K562 (cell line): ENCODE results near the gene SEZ6. TPM values are rescaled to one million over a fixed set of nuclear protein-coding genes. Genes with fewer than 3 reads are reported as not detected.

ENCODE experiments used
- CBFB ChIP-seq: sonication (generic); formaldehyde crosslinking; IDR thresholded peaks from 2 replicates; pipeline ENCODE4 v1.4.0; 2020; ENCODE audit warnings: mild to moderate bottlenecking, missing genetic modification reagents
- CEBPB ChIP-seq: fragments of 450-650 bp; IDR thresholded peaks from 2 replicates; pipeline ENCODE4 v1.6.1; 2016; ENCODE audit warnings: missing genetic modification characterization, missing compliant biosample characterization
- EP300 ChIP-seq: IDR thresholded peaks from 2 replicates; pipeline ENCODE4 v1.6.1; 2012; ENCODE audit warnings: low read length, improper control_type of control experiment
- ETV6 ChIP-seq, 3 experiments: fragments of 150-350 bp in 1 of 3; sonication (generic) in 1 of 3; formaldehyde crosslinking in 1 of 3; IDR thresholded peaks; 2 replicates each; pipeline versions ENCODE4 v1.6.1 to v1.8.0; 2014 to 2022; ENCODE audit warnings: borderline replicate concordance in 2 of 3, low read depth in 2 of 3, antibody characterized with exemption in 1 of 3, low read length in 1 of 3, mild to moderate bottlenecking in 1 of 3, missing genetic modification reagents in 1 of 3
- LEF1 ChIP-seq: fragments of 450-650 bp; IDR thresholded peaks from 2 replicates; pipeline ENCODE4 v1.6.1; 2016; ENCODE audit warnings: mild to moderate bottlenecking
- NR2C1 ChIP-seq, 2 experiments: fragments of 450-650 bp; IDR thresholded peaks; 2 replicates each; pipeline ENCODE4 v1.6.1; 2017; ENCODE audit warnings: mild to moderate bottlenecking in 2 of 2, antibody characterized with exemption in 1 of 2, inconsistent platforms in 1 of 2, missing compliant biosample characterization in 1 of 2, missing genetic modification characterization in 1 of 2
- PHB ChIP-seq: fragments of 250-450 bp; sonication (Bioruptor Pico); IDR thresholded peaks from 2 replicates; pipeline ENCODE4 v1.5.0; 2021
- PHF8 ChIP-seq: fragments of 200-600 bp; sonication (generic); IDR thresholded peaks from 2 replicates; pipeline ENCODE4 v1.6.1; 2012; ENCODE audit warnings: mixed run types, mild to moderate bottlenecking, inconsistent platforms, low read length, moderate library complexity, borderline replicate concordance
- PTRF ChIP-seq: fragments of 450-650 bp; IDR thresholded peaks from 2 replicates; pipeline ENCODE4 v1.6.1; 2016; ENCODE audit warnings: mild to moderate bottlenecking, missing genetic modification characterization, missing compliant biosample characterization
- RFX1 ChIP-seq: fragments of 450-650 bp; IDR thresholded peaks from 2 replicates; pipeline ENCODE4 v1.6.1; 2016; ENCODE audit warnings: mild to moderate bottlenecking, moderate library complexity
- RNF219 ChIP-seq: fragments of 250-450 bp; sonication (Bioruptor Pico); IDR thresholded peaks from 2 replicates; pipeline ENCODE4 v1.5.0; 2022; ENCODE audit warnings: mild to moderate bottlenecking
- SIN3B ChIP-seq: fragments of 450-650 bp; IDR thresholded peaks from 2 replicates; pipeline ENCODE4 v1.6.1; 2017; ENCODE audit warnings: low read depth, mild to moderate bottlenecking, moderate library complexity
- TEAD4 ChIP-seq, 2 experiments: sonication (generic) in 1 of 2; formaldehyde crosslinking in 1 of 2; IDR thresholded peaks; 2 replicates each; pipeline versions ENCODE4 v1.6.1 to v1.8.0; 2012 to 2022; ENCODE audit warnings: borderline replicate concordance in 1 of 2, inconsistent platforms in 1 of 2, low read length in 1 of 2, mild to moderate bottlenecking in 1 of 2, missing genetic modification reagents in 1 of 2
- ZKSCAN3 ChIP-seq: fragments of 250-450 bp; sonication (Bioruptor Pico); IDR thresholded peaks from 2 replicates; pipeline ENCODE4 v1.4.0; 2020
- ZNF184 ChIP-seq: sonication (generic); formaldehyde crosslinking; IDR thresholded peaks from 2 replicates; pipeline ENCODE4 v1.5.0; 2020; ENCODE audit warnings: missing genetic modification reagents
- ZNF551 ChIP-seq: fragments of 250-450 bp; sonication (Bioruptor Pico); IDR thresholded peaks from 2 replicates; pipeline ENCODE4 v1.5.0; 2021; ENCODE audit warnings: mild to moderate bottlenecking, moderate library complexity
- ZNF57 ChIP-seq: fragments of 450-650 bp; formaldehyde crosslinking; IDR thresholded peaks from 2 replicates; pipeline ENCODE4 v1.4.0; 2020; ENCODE audit warnings: mild to moderate bottlenecking, moderate library complexity
- polyA plus RNA-seq, 8 experiments: library from polyadenylated mRNA; depleted of rRNA in 4 of 8; stranded (reverse) in 5 of 8; unstranded in 3 of 8; fragments of >200 nt; fragmentation: Nextera tagmentation in 2 of 8; fragmentation: Illumina TruSeq in 1 of 8; extraction: Ambion mirVana in 2 of 8; extraction: Trizol in 1 of 8; gene quantifications; 2 replicates each; pipeline versions ENCODE4 v1.2.1 to v1.2.3, GENCODE V29; 2011 to 2014; ENCODE audit warnings: inconsistent platforms in 1 of 8, missing spikeins in 1 of 8
- total RNA-seq, 7 experiments: library from RNA; depleted of rRNA in 6 of 7; stranded (reverse); fragments of >200 nt in 6 of 7; fragmentation: Illumina TruSeq in 2 of 7; extraction: Trizol in 2 of 7; gene quantifications; 2 replicates each; pipeline versions ENCODE4 v1.2.1 to v1.2.3, GENCODE V29; 2011 to 2021; ENCODE audit warnings: low replicate concordance in 1 of 7
- TF ChIP-seq, protein P1 (sequence below): sonication (generic); formaldehyde crosslinking; IDR thresholded peaks from 2 replicates; pipeline ENCODE4 v1.8.0; 2022; ENCODE audit warnings: mild to moderate bottlenecking, missing genetic modification reagents
- TF ChIP-seq, protein P2 (sequence below), 3 experiments: IDR thresholded peaks in 2 of 3; conservative IDR thresholded peaks in 1 of 3; 2 replicates each; pipeline ENCODE4 v1.5.1; 2011 to 2012; ENCODE audit warnings: low read length in 3 of 3, mild to moderate bottlenecking in 3 of 3, control low read depth in 2 of 3, improper control_type of control experiment in 1 of 3, inconsistent platforms in 1 of 3, low read depth in 1 of 3, mixed read lengths in 1 of 3, moderate library complexity in 1 of 3; ENCODE audit not compliant: insufficient read depth in 2 of 3

Gene SEZ6
- total and polyA plus RNA-seq, 9 of the 15 experiments (the other 6 are each of a cell fraction or from before 2014, with no cell fraction given), result not detected

DNA sequence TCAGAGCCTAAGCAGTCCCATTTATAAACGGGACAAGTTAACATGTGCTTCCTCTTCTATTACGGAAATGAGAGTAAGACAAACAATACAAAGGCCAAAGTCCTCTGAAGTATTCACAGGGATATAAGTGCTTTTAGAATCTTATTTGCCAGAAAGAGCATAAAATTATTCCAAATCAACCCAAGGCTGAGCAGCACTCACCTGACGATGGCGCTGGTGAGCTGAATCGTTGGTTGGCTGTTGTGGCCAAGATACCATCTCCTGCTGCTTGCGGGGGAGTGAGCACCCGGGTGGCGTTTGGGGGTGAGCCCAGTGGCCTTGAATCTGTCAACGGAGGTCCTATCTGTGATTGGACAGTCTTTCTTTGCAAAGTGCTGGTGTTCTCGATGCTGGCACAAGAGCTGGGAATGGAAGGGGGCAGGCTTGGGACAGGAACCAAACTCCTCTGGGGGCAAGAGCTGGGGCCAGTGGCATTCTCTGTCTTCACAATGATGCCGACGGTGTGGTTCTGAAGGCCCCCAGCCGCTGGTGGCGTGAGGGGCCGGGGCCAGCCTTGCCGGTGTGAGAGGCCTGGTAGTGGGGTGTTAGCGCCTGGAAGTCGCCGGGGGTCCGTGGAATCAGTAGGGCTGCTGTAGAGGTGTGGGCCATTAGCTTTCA, 93.4 kb downstream of the SEZ6 start (continued):
- TF ChIP-seq, protein P1, sequence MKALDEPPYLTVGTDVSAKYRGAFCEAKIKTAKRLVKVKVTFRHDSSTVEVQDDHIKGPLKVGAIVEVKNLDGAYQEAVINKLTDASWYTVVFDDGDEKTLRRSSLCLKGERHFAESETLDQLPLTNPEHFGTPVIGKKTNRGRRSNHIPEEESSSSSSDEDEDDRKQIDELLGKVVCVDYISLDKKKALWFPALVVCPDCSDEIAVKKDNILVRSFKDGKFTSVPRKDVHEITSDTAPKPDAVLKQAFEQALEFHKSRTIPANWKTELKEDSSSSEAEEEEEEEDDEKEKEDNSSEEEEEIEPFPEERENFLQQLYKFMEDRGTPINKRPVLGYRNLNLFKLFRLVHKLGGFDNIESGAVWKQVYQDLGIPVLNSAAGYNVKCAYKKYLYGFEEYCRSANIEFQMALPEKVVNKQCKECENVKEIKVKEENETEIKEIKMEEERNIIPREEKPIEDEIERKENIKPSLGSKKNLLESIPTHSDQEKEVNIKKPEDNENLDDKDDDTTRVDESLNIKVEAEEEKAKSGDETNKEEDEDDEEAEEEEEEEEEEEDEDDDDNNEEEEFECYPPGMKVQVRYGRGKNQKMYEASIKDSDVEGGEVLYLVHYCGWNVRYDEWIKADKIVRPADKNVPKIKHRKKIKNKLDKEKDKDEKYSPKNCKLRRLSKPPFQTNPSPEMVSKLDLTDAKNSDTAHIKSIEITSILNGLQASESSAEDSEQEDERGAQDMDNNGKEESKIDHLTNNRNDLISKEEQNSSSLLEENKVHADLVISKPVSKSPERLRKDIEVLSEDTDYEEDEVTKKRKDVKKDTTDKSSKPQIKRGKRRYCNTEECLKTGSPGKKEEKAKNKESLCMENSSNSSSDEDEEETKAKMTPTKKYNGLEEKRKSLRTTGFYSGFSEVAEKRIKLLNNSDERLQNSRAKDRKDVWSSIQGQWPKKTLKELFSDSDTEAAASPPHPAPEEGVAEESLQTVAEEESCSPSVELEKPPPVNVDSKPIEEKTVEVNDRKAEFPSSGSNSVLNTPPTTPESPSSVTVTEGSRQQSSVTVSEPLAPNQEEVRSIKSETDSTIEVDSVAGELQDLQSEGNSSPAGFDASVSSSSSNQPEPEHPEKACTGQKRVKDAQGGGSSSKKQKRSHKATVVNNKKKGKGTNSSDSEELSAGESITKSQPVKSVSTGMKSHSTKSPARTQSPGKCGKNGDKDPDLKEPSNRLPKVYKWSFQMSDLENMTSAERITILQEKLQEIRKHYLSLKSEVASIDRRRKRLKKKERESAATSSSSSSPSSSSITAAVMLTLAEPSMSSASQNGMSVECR (CRISPR knock-in tag), result no peak
- TF ChIP-seq TEAD4 (IDR thresholded peaks at IDR 0.05; ENCODE audit: low read length), result peak; percentile 80
- TF ChIP-seq TEAD4 (CRISPR knock-in tag; IDR thresholded peaks at IDR 0.05; ENCODE audit: borderline replicate concordance), result no peak
- no peak for TF ChIP-seq PHF8
- TF ChIP-seq RFX1, result no peak
- TF ChIP-seq ZNF551 (CRISPR knock-in tag), result no peak
- no peak for TF ChIP-seq ZNF184 (CRISPR knock-in tag)
- no peak for TF ChIP-seq RNF219 (CRISPR knock-in tag)
- TF ChIP-seq ZNF57 (CRISPR knock-in tag), result no peak
- TF ChIP-seq CBFB (CRISPR knock-in tag), result no peak
- TF ChIP-seq EP300, result peak; percentile 75; the same call in 1 of the 2 replicates
- no peak for TF ChIP-seq PHB (CRISPR knock-in tag)
- TF ChIP-seq LEF1, result 0 out of 2 replicates have a peak, but pooled peaks have one; percentile 39
- 0 out of 2 replicates have a peak, but pooled peaks have one; percentile 41 for TF ChIP-seq SIN3B
- TF ChIP-seq NR2C1 (IDR thresholded peaks at IDR 0.05), result no peak
- TF ChIP-seq NR2C1 (tag; IDR thresholded peaks at IDR 0.05), result no peak
- TF ChIP-seq CEBPB (tag), result no peak
- TF ChIP-seq ETV6 (IDR thresholded peaks at IDR 0.05; ENCODE audit: borderline replicate concordance in 1 of 2, low read depth in 2 of 2, low read length in 1 of 2), result no peak
- TF ChIP-seq ETV6 (CRISPR knock-in tag; IDR thresholded peaks at IDR 0.05; ENCODE audit: borderline replicate concordance), result no peak
- TF ChIP-seq PTRF (tag), result no peak
- no peak for TF ChIP-seq ZKSCAN3
- TF ChIP-seq, protein P2, sequence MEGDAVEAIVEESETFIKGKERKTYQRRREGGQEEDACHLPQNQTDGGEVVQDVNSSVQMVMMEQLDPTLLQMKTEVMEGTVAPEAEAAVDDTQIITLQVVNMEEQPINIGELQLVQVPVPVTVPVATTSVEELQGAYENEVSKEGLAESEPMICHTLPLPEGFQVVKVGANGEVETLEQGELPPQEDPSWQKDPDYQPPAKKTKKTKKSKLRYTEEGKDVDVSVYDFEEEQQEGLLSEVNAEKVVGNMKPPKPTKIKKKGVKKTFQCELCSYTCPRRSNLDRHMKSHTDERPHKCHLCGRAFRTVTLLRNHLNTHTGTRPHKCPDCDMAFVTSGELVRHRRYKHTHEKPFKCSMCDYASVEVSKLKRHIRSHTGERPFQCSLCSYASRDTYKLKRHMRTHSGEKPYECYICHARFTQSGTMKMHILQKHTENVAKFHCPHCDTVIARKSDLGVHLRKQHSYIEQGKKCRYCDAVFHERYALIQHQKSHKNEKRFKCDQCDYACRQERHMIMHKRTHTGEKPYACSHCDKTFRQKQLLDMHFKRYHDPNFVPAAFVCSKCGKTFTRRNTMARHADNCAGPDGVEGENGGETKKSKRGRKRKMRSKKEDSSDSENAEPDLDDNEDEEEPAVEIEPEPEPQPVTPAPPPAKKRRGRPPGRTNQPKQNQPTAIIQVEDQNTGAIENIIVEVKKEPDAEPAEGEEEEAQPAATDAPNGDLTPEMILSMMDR (IDR thresholded peaks at IDR 0.05 in 2 of 3, conservative IDR thresholded peaks at IDR 0.05 in 1 of 3; ENCODE audit: insufficient read depth in 2 of 3, low read depth in 1 of 3, low read length in 3 of 3), result peak; percentile 90 to 98 (median 92)
